H1 (cell line): ENCODE measurements around the gene TRMT10A. TPM values are rescaled to one million over a fixed set of nuclear protein-coding genes. Genes with fewer than 3 reads are reported as not detected.

Source experiments
- BACH1 ChIP-seq: IDR thresholded peaks from 2 replicates; pipeline ENCODE4 v1.6.1; 2012; ENCODE audit warnings: low read length, improper control_type of control experiment
- EZH2 ChIP-seq: fragments of 200-600 bp; sonication (generic); IDR thresholded peaks from 2 replicates; pipeline ENCODE4 v1.7.1; 2012; ENCODE audit warnings: low read depth, mild to moderate bottlenecking, moderate library complexity, low read length, inconsistent platforms; ENCODE audit not compliant: severe bottlenecking
- GTF2F1 ChIP-seq: IDR thresholded peaks from 2 replicates; pipeline ENCODE4 v1.6.1; 2012; ENCODE audit warnings: low read depth, low read length, improper control_type of control experiment, borderline replicate concordance
- HDAC2 ChIP-seq, 2 experiments: fragments of 300-600 bp in 1 of 2; sonication (generic) in 1 of 2; IDR thresholded peaks; 2 replicates each; pipeline ENCODE4 v1.6.1; 2011 to 2012; ENCODE audit warnings: low read depth in 2 of 2, low read length in 2 of 2, mild to moderate bottlenecking in 2 of 2, moderate library complexity in 2 of 2, borderline replicate concordance in 1 of 2, inconsistent platforms in 1 of 2
- PHF8 ChIP-seq: fragments of 200-600 bp; sonication (generic); conservative IDR thresholded peaks from 2 replicates; pipeline ENCODE4 v1.7.1; 2012; ENCODE audit warnings: low read depth, mild to moderate bottlenecking, inconsistent platforms, low read length, moderate library complexity
- polyA plus RNA-seq, 7 experiments: library from polyadenylated mRNA; depleted of rRNA in 3 of 7; stranded (reverse) in 5 of 7; unstranded in 2 of 7; fragments of >200 nt in 5 of 7; fragments of 200-250 nt in 2 of 7; gene quantifications; 1 replicate in 5 of 7; 2 replicates in 1 of 7; 4 replicates in 1 of 7; pipeline versions ENCODE4 v1.2.1 to v1.2.3, GENCODE V29; 2011 to 2013; ENCODE audit warnings: missing spikeins in 2 of 7, mixed read lengths in 2 of 7
- total RNA-seq: library from RNA; stranded (reverse); fragmentation: NEBNext Ultra II Directional; extraction: Animal tissue kit (Norgen Biotek cat#: 25700); gene quantifications from 2 replicates; pipeline ENCODE4 v1.2.1, GENCODE V29; 2021

Gene TRMT10A
- total and polyA plus RNA-seq, 2 of the 8 experiments (the other 6 are each of a cell fraction or from before 2014, with no cell fraction given), result 1.5 to 3.8 TPM

DNA sequence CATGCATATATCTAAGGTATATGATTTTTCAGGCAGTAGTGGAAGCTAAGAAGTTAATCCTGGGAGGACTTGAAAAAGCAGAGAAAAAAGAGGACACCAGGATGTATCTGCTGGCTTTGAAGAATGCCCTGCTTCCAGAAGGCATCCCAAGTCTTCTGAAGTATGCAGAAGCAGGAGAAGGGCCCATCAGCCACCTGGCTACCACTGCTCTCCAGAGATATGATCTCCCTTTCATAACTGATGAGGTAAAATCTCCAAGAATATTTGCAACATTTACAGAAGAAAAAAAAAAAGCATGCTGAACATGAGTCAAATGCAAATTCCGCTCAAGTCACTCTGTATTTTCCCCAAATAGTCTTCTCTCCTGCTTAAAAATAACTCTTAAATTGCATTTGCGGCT is 42.9 kb upstream of the TRMT10A start (continued):
- no peak for TF ChIP-seq PHF8
- no peak for TF ChIP-seq HDAC2 (IDR thresholded peaks at IDR 0.05; ENCODE audit: borderline replicate concordance in 1 of 2, low read depth in 2 of 2, low read length in 2 of 2)
- no peak for TF ChIP-seq BACH1
- no peak for TF ChIP-seq EZH2
- no peak for TF ChIP-seq GTF2F1
